Endothelial cell of umbilical vein (primary cell): ENCODE data around the gene SENP6. TPM values are rescaled to one million over a fixed set of nuclear protein-coding genes. Genes with fewer than 3 reads are reported as not detected.

Experiments used
- BruUV-seq: library from RNA; stranded (reverse); fragments of 400-500 nt; replicated peaks from 2 replicates; lab custom pipeline; 2021; lab: Mats Ljungman, UMichigan
- CTCF ChIA-PET: fragments of 300-600, 350-600 bp; sonication (Branson Sonifier 250); formaldehyde crosslinking; loops from one replicate; lab custom pipeline; 2021; ENCODE audit warnings: antibody characterized with exemption, inconsistent platforms; lab: Charles Lee
- POLR2A ChIA-PET: fragments of 300-600, 350-600 bp; sonication (Branson Sonifier 250); formaldehyde crosslinking; loops from one replicate; lab custom pipeline; 2021; ENCODE audit warnings: antibody characterized with exemption, inconsistent platforms; lab: Charles Lee
- DNase-seq: peaks from one replicate; pipeline ENCODE4 v3.0.0-alpha.2; 2011; ENCODE audit warnings: low read depth, low spot score
- FAIRE-seq: peaks from 2 replicates; lab custom pipeline; 2011; peaks lifted over from hg19 to GRCh38; lab: Jason Lieb, UNC
- H2AFZ ChIP-seq: 2 replicates; pipeline ENCODE4 v1.6.0; 2012; ENCODE audit warnings: low read depth, low read length, control low read depth, inconsistent platforms
- H3K27ac ChIP-seq: 2 replicates; pipeline ENCODE4 v1.5.1; 2011; ENCODE audit warnings: low read depth, mild to moderate bottlenecking, control low read depth, low read length, moderate library complexity; ENCODE audit not compliant: insufficient read depth
- H3K27me3 ChIP-seq, 2 experiments: 2 replicates each; pipeline versions ENCODE4 v1.6.0 to v1.6.1; 2011; ENCODE audit warnings: low read length in 2 of 2, mixed read lengths in 1 of 2; ENCODE audit not compliant: control insufficient read depth in 2 of 2, insufficient read depth in 2 of 2
- H3K36me3 ChIP-seq, 2 experiments: 2 replicates in 1 of 2; 3 replicates in 1 of 2; pipeline ENCODE4 v1.5.1; 2011; ENCODE audit warnings: low read length in 2 of 2, mild to moderate bottlenecking in 1 of 2, moderate library complexity in 1 of 2; ENCODE audit not compliant: control insufficient read depth in 2 of 2, insufficient read depth in 2 of 2; ENCODE audit errors: extremely low read depth in 1 of 2
- H3K4me1 ChIP-seq: 3 replicates; pipeline ENCODE4 v1.5.1; 2011; ENCODE audit warnings: mild to moderate bottlenecking, low read length; ENCODE audit not compliant: control insufficient read depth, insufficient read depth; ENCODE audit errors: extremely low read depth
- H3K4me2 ChIP-seq: 2 replicates; pipeline ENCODE4 v1.6.1; 2011; ENCODE audit warnings: low read length, control low read depth, mixed read lengths; ENCODE audit not compliant: insufficient read depth
- H3K4me3 ChIP-seq, 3 experiments: fragments of 200-600 bp in 1 of 3; sonication (generic), shearing (Covaris generic) in 1 of 3; replicated peaks in 1 of 3; 2 replicates each; pipeline ENCODE4 v1.5.1; 2011 to 2016; ENCODE audit warnings: control low read depth in 3 of 3, low read length in 3 of 3, mild to moderate bottlenecking in 2 of 3, inconsistent platforms in 1 of 3, low read depth in 1 of 3, moderate library complexity in 1 of 3; ENCODE audit not compliant: insufficient read depth in 1 of 3
- H3K79me2 ChIP-seq: 2 replicates; pipeline ENCODE4 v1.6.0; 2012; ENCODE audit warnings: low read length, inconsistent platforms; ENCODE audit not compliant: control insufficient read depth, insufficient read depth
- H3K9ac ChIP-seq: replicated peaks from 2 replicates; pipeline ENCODE3; 2011; ENCODE audit warnings: low read length, control low read depth; ENCODE audit not compliant: insufficient read depth; ENCODE audit errors: extremely low read depth
- H3K9me1 ChIP-seq: replicated peaks from 3 replicates; pipeline ENCODE4 v1.6.0; 2011; ENCODE audit warnings: mild to moderate bottlenecking, low read length; ENCODE audit not compliant: control insufficient read depth, insufficient read depth; ENCODE audit errors: extremely low read depth
- H3K9me3 ChIP-seq: replicated peaks from 2 replicates; pipeline ENCODE4 v1.5.1; 2012; ENCODE audit warnings: low read length, inconsistent platforms; ENCODE audit not compliant: control insufficient read depth, insufficient read depth
- H4K20me1 ChIP-seq: replicated peaks from 2 replicates; pipeline ENCODE3; 2011; ENCODE audit warnings: mild to moderate bottlenecking, low read length; ENCODE audit not compliant: control insufficient read depth, insufficient read depth; ENCODE audit errors: extremely low read depth
- CTCF ChIP-seq, 2 donors: IDR thresholded peaks; 1 replicate in 1 of 2; 2 replicates in 1 of 2; pipeline ENCODE4 v1.5.1; 2011; ENCODE audit warnings: low read length in 2 of 2, mild to moderate bottlenecking in 2 of 2, moderate library complexity in 2 of 2, control low read depth in 1 of 2, inconsistent platforms in 1 of 2, low read depth in 1 of 2; ENCODE audit not compliant: insufficient read depth in 1 of 2; ENCODE audit errors: extremely low read depth in 1 of 2
- EZH2 ChIP-seq: IDR thresholded peaks from 2 replicates; pipeline ENCODE4 v1.6.1; 2012; ENCODE audit warnings: borderline replicate concordance, low read depth, mild to moderate bottlenecking, moderate library complexity, low read length, inconsistent platforms; ENCODE audit not compliant: severe bottlenecking
- FOS ChIP-seq: IDR thresholded peaks from 2 replicates; pipeline ENCODE4 v1.6.1; 2011; ENCODE audit warnings: mild to moderate bottlenecking, low read length, moderate library complexity, borderline replicate concordance; ENCODE audit not compliant: insufficient read depth
- GATA2 ChIP-seq: IDR thresholded peaks from 2 replicates; pipeline ENCODE4 v1.7.0; 2011; ENCODE audit warnings: low read depth, mild to moderate bottlenecking, moderate library complexity, mixed read lengths, low read length; ENCODE audit not compliant: insufficient read length, insufficient read depth
- JUN ChIP-seq: IDR thresholded peaks from 2 replicates; pipeline ENCODE4 v1.6.1; 2011; ENCODE audit warnings: borderline replicate concordance, low read depth; ENCODE audit not compliant: insufficient read length, insufficient read depth
- MAX ChIP-seq: IDR thresholded peaks from 2 replicates; pipeline ENCODE4 v1.6.1; 2011; ENCODE audit not compliant: insufficient read depth, insufficient read length
- MYC ChIP-seq: IDR thresholded peaks from one replicate; pipeline ENCODE4 v1.6.1; 2011; ENCODE audit warnings: mild to moderate bottlenecking, low read depth, low read length
- POLR2A ChIP-seq: IDR thresholded peaks from 2 replicates; pipeline ENCODE4 v1.6.1; 2012; ENCODE audit warnings: low read depth, mild to moderate bottlenecking, control low read depth, low read length
- POLR2AphosphoS5 ChIP-seq: IDR thresholded peaks from 2 replicates; pipeline ENCODE4 v1.6.1; 2012; ENCODE audit warnings: low read depth, mild to moderate bottlenecking, control low read depth, low read length, moderate library complexity; ENCODE audit not compliant: insufficient read depth
- dilution Hi-C: fragments of 300-500 bp; cut with MboI; formaldehyde crosslinking; loops from one replicate; pipeline ENCODE4 v1.15.0; 2019; ENCODE audit warnings: low sequenced_read_pairs; ENCODE audit not compliant: extremely low pct_ligation_motif_present
- intact Hi-C: fragments of 100-400 bp; cut with micrococcal nuclease; formaldehyde crosslinking; loops from one replicate; pipeline ENCODE4 v1.10.0; 2022
- polyA plus RNA-seq, 4 experiments: library from polyadenylated mRNA; depleted of rRNA in 3 of 4; stranded (reverse) in 3 of 4; unstranded in 1 of 4; fragments of >200 nt; gene quantifications; 2 replicates each; pipeline versions ENCODE4 v1.2.1 to v1.2.3, GENCODE V29; 2011 to 2012; ENCODE audit warnings: missing spikeins in 1 of 4
- total RNA-seq: library from RNA; stranded (reverse); gene quantifications from 2 replicates; pipeline ENCODE4 v1.2.3, GENCODE V29; 2021

The SENP6 gene
- total and polyA plus RNA-seq, 2 donors (not counting 3 experiments of a cell fraction or from before 2014, with no cell fraction given) = 11.5 to 99.1 TPM

- no peak for TF ChIP-seq MYC
- TF ChIP-seq CTCF (IDR thresholded peaks at IDR 0.05; ENCODE audit: extremely low read depth in 1 of 2, insufficient read depth in 1 of 2, low read depth in 1 of 2, low read length in 2 of 2) = no peak
- no peak for TF ChIP-seq EZH2
- no peak for TF ChIP-seq FOS
- no peak for TF ChIP-seq JUN
- no peak for TF ChIP-seq POLR2AphosphoS5
- no peak for TF ChIP-seq POLR2A
- no peak for TF ChIP-seq GATA2
- TF ChIP-seq MAX = no peak
- no peak overlapping the region for H3K27ac ChIP-seq
- H3K4me3 ChIP-seq = no peak overlapping the region
- CTCF ChIA-PET = interaction anchor here (3.6 kb wide), 1 partner anchor 11 kb away, joined by 13 read pairs; no protein-coding TSS in a partner anchor
- intact Hi-C loops = no loop called here
- no peaks in the 10 kb centered on the region for H4K20me1 ChIP-seq
- H3K27me3 ChIP-seq = peaks cover under 1 to 10% of the 10 kb centered on the region in 2 experiments
- H3K79me2 ChIP-seq = no peaks in the 10 kb centered on the region
- no peak overlapping the region for H3K9ac ChIP-seq
- H3K36me3 ChIP-seq = no peaks in the 10 kb centered on the region
- POLR2A ChIA-PET = no interaction called here
- no peak overlapping the region for H3K4me2 ChIP-seq
- no peak for FAIRE-seq
- dilution Hi-C loops = no loop called here
- no peaks in the 10 kb centered on the region for H3K9me3 ChIP-seq
- no peak overlapping the region for H2AFZ ChIP-seq
- H3K9me1 ChIP-seq = no peaks in the 10 kb centered on the region
- no TSS peak for BruUV-seq
- H3K4me1 ChIP-seq = no peaks in the 10 kb centered on the region
- DNase-seq = no peak
These were observed 44.6 kb upstream of the SENP6 start for GRCh38 chr6:75557068-75557467.
